Liver (tissue), 3 donors: ENCODE results near the gene PAFAH1B2.

Source experiments
- FOXA1 ChIP-seq: IDR thresholded peaks from 2 replicates; pipeline ENCODE4 v1.6.1; 2016; ENCODE audit warnings: antibody characterized with exemption
- FOXA2 ChIP-seq: IDR thresholded peaks from 2 replicates; pipeline ENCODE4 v1.6.1; 2016; ENCODE audit warnings: antibody characterized with exemption
- GABPA ChIP-seq, 2 donors: IDR thresholded peaks in 1 of 2; conservative IDR thresholded peaks in 1 of 2; 2 replicates each; pipeline ENCODE4 v1.6.1; 2016; ENCODE audit warnings: antibody characterized with exemption in 2 of 2, mild to moderate bottlenecking in 1 of 2, moderate library complexity in 1 of 2
- RXRA ChIP-seq, 2 donors: IDR thresholded peaks; 2 replicates each; pipeline ENCODE4 v1.6.1; 2017 to 2018; ENCODE audit warnings: antibody characterized with exemption in 2 of 2, mild to moderate bottlenecking in 1 of 2
- TF ChIP-seq, protein P1 (sequence below): fragments of 150-350 bp; IDR thresholded peaks from 2 replicates; pipeline ENCODE4 v1.5.1; 2017; ENCODE audit warnings: improper control_type of control experiment, low read depth, low read length; ENCODE audit not compliant: missing input control
- TF ChIP-seq, protein P2 (sequence below): IDR thresholded peaks from 2 replicates; pipeline ENCODE4 v1.6.1; 2016; ENCODE audit warnings: antibody characterized with exemption
- donor health status: healthy.
- donor health status: healthy.

DNA sequence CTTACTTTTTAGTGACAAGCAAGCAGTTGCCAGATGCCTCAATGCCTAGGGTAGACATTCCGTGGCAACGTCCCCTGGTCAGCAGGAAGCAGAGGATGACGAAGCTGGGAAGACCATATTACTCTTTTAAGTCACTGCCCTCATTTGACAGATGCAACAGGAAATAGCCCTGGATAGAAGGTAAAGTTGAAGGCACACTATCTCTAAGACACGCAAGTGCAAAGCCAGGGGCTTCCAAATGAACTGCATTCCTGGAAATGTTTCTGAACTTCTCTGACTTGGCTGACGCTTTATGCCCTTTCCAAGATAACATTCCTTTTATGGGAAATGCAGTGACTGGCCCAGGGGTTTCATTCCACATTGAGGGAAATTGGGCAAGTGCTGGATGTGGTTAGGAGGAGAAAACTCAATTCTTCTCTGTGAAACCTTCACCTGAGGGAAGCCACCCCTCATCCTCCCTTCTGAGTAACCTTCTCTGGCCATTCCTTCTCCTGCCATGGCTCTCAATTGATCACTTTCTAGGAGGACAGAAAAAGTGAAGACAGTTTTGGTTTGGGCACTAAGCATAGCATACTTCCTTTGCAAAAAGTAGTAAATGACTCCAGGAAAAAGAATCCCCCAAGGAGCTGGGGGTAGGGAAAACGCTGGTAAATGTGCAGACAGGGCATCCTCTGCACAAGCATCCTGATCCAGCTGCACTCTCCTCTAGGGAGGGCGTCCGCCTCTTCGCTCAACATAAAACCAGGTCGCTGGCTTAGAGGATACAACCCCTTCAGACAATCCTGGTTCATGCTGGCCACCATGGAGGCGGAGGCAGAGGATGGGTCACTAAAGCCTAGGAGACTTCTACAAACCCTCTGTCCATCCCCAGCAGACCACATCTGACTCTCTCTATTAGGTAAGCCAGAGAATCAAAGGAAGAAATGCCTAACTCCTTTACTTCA, 73.3 kb downstream of the PAFAH1B2 start:
- TF ChIP-seq RXRA (IDR thresholded peaks at IDR 0.05), result peak; percentile 52 to 61
- TF ChIP-seq, protein P1, sequence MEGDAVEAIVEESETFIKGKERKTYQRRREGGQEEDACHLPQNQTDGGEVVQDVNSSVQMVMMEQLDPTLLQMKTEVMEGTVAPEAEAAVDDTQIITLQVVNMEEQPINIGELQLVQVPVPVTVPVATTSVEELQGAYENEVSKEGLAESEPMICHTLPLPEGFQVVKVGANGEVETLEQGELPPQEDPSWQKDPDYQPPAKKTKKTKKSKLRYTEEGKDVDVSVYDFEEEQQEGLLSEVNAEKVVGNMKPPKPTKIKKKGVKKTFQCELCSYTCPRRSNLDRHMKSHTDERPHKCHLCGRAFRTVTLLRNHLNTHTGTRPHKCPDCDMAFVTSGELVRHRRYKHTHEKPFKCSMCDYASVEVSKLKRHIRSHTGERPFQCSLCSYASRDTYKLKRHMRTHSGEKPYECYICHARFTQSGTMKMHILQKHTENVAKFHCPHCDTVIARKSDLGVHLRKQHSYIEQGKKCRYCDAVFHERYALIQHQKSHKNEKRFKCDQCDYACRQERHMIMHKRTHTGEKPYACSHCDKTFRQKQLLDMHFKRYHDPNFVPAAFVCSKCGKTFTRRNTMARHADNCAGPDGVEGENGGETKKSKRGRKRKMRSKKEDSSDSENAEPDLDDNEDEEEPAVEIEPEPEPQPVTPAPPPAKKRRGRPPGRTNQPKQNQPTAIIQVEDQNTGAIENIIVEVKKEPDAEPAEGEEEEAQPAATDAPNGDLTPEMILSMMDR, result no peak
- TF ChIP-seq FOXA1, result no peak
- TF ChIP-seq FOXA2, result no peak
- no peak for TF ChIP-seq GABPA (IDR thresholded peaks at IDR 0.05 in 1 of 2, conservative IDR thresholded peaks at IDR 0.05 in 1 of 2)
- TF ChIP-seq, protein P2, sequence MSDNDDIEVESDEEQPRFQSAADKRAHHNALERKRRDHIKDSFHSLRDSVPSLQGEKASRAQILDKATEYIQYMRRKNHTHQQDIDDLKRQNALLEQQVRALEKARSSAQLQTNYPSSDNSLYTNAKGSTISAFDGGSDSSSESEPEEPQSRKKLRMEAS, result no peak
